DLD1 (cell line): ENCODE results near the gene IL17RE.
"Not testable (repeated sequence)": the region's sequence is repeated elsewhere in the genome, so short reads cannot be mapped to it uniquely, and the experiment has no call there.

ENCODE experiments used
- in situ Hi-C: cut with HindIII; loops from 2 replicates; pipeline ENCODE4 v1.10.0; 2017; ENCODE audit warnings: low sequenced_read_pairs

The IL17RE gene

DNA sequence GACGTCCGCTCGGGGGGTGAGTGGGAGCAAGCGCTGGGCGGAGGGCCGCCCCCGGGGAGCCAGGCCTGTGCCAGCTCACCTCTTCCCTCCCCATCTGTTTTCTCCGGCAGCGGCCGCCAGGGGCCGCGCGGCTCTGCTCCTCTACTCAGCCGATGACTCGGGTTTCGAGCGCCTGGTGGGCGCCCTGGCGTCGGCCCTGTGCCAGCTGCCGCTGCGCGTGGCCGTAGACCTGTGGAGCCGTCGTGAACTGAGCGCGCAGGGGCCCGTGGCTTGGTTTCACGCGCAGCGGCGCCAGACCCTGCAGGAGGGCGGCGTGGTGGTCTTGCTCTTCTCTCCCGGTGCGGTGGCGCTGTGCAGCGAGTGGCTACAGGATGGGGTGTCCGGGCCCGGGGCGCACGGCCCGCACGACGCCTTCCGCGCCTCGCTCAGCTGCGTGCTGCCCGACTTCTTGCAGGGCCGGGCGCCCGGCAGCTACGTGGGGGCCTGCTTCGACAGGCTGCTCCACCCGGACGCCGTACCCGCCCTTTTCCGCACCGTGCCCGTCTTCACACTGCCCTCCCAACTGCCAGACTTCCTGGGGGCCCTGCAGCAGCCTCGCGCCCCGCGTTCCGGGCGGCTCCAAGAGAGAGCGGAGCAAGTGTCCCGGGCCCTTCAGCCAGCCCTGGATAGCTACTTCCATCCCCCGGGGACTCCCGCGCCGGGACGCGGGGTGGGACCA lies 30.4 kb downstream of the IL17RE start:
- in situ Hi-C loops: no loop called here

GRCh38 chr3:9933561-9934234 lies 31.1 kb downstream of the IL17RE start, which contains the start of gene CRELD1:
Gene CRELD1 (plus strand): TSS chr3:9933834. CDS start chr3:9934439, 605 bp downstream.
- in situ Hi-C loops: no loop called here

DNA sequence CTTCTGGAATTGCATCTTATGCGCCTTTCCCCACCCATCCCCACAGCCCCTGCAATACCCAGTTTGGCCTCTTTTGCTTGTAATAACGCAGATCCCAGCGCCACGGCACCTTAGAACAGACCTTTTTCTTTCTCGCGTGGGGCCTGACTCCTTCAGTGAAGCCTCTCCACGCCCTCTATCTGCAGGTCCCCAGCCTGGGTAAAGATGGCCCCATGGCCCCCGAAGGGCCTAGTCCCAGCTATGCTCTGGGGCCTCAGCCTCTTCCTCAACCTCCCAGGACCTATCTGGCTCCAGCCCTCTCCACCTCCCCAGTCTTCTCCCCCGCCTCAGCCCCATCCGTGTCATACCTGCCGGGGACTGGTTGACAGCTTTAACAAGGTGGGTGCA lies 31.6 kb downstream of the IL17RE start:
- in situ Hi-C loops: no loop called here

DNA sequence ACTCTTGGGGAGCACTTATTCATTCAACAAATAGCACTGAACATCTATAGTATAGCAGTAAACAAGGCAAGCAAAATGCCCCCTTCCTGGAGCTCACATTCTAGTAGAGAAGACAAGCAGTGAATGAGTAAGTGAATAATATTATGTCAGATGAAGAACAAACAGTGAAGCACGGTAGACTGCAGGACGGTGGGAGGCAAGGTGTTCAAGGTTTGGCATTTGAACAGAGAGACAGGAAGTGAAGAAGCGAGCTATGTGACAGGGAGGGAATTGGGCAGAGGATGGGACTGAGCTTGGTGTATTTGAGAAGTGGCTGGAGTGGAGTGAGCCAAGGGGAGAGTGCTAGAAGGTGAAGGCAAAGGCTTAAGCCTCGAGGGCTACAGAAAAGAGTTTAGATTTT lies 32.3 kb downstream of the IL17RE start:
- in situ Hi-C loops: no loop called here

- in situ Hi-C loops: no loop called here
Observed at GRCh38 chr3:9935966-9936510, 33.4 kb downstream of the IL17RE start.

DNA sequence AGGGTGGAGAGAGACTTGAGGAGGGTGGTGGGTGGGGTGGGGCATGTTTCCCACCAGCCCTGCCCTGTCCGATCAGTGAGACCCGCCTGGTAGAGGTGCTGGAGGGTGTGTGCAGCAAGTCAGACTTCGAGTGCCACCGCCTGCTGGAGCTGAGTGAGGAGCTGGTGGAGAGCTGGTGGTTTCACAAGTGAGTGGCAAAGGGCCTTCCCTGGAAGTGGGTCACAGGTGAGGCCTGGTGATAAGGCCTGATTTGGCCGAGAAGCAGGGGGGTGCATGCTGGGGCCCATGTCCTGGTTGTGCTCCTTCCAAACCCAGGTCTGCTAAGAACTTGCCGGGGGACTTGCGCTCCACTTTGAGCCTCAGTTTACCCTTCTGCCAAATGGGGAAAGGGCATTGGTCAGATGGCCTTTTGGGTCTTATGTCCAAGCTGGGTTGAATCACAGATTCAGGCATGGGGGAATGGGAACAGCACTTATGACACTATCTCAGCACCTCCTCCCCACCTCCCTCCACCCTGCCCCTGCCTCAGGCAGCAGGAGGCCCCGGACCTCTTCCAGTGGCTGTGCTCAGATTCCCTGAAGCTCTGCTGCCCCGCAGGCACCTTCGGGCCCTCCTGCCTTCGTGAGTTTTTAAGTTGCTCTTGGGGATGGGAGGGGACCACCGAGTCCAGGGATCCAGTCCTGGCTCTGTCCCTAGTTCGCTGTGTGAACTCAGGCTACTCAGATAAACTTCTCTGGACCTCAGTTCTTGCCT lies 35.0 kb downstream of the IL17RE start:
- in situ Hi-C loops: no loop called here

- in situ Hi-C loops: no loop called here
Observed at GRCh38 chr3:9938966-9939365, 36.3 kb downstream of the IL17RE start.

DNA sequence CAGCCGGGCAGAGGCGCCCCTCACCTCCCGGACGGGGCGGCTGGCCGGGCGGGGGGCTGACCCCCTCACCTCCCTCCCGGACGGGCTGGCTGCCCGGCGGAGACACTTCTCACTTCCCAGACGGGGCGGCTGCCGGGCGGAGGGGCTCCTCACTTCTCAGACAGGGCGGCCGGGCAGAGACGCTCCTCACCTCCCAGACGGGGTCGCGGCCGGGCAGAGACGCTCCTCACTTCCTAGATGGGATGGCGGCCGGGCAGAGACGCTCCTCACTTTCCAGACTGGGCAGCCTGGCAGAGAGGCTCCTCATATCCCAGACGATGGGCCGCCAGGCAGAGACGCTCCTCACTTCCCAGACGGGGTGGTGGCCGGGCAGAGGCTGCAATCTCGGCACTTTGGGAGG lies 37.3 kb downstream of the IL17RE start:
- in situ Hi-C loops: not testable (repeated sequence)

DNA sequence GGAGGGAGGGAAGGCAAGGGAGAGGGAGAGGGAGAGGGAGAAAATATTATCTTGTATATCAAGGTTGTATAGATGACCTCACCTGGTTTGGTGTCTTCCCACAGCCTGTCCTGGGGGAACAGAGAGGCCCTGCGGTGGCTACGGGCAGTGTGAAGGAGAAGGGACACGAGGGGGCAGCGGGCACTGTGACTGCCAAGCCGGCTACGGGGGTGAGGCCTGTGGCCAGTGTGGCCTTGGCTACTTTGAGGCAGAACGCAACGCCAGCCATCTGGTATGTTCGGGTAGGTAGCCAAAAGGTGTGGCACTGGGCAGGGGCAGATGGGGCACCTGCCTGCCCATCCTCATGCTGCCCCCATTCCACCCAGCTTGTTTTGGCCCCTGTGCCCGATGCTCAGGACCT lies 38.1 kb downstream of the IL17RE start:
- in situ Hi-C loops: no loop called here

GRCh38 chr3:9942164-9942563 lies 39.5 kb downstream of the IL17RE start:
- in situ Hi-C loops: no loop called here

GRCh38 chr3:9942934-9943690 lies 40.5 kb downstream of the IL17RE start:
- in situ Hi-C loops: no loop called here

DNA sequence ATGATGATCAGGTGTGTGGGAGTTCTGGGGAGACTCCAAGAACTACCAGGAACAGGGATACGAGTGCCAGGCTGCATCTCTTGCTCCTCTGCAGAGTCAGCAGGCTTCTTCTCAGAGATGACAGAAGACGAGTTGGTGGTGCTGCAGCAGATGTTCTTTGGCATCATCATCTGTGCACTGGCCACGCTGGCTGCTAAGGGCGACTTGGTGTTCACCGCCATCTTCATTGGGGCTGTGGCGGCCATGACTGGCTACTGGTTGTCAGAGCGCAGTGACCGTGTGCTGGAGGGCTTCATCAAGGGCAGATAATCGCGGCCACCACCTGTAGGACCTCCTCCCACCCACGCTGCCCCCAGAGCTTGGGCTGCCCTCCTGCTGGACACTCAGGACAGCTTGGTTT lies 41.6 kb downstream of the IL17RE start:
- in situ Hi-C loops: no loop called here

GRCh38 chr3:9945358-9945757 lies 42.7 kb downstream of the IL17RE start:
- in situ Hi-C loops: no loop called here

- in situ Hi-C loops: no loop called here
Observed at GRCh38 chr3:9946112-9947024, 43.7 kb downstream of the IL17RE start.

- in situ Hi-C loops: no loop called here
Observed at GRCh38 chr3:9947025-9947995, 44.7 kb downstream of the IL17RE start.

DNA sequence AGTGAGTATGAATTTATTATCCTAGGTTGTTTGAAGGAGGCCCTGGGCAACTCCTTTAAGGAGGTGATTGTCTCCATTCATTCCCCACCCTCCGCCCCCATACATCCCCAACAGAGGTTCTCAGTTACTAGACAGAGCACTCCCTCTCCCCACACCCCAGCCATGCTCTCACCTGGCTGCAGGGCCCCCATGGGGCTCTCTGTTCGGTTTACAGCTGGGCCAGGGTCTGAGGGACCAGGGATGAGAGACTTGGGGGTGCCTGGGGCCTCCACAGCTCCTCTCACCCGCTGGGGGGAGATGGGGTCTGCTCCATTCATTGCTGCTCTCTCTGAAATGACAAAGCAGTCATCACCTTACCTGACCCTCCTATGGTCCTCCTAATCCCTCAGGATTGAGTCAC lies 45.9 kb downstream of the IL17RE start:
- in situ Hi-C loops: no loop called here

GRCh38 chr3:9949115-9949514 lies 46.5 kb downstream of the IL17RE start:
- in situ Hi-C loops: no loop called here

DNA sequence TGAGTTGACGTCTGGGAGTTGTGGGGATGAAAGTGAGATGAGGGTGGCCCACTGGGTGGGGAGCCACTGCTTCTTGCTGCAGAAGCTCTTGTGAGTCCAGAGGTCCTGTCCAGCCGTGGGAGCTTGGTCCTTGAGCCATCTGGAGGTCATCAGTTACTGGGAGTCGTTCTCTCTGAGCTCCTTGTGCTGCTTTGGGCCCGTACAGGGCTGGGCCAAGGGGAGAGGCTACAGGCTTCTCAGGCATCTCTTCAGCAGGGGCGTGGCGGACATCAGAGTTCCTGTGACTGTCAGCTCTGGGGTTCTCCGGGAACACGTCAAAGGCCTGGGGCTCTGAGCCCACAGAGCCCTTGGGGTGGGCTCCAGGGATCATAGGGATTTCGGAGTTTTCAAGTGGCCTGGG lies 47.0 kb downstream of the IL17RE start:
- in situ Hi-C loops: no loop called here

DNA sequence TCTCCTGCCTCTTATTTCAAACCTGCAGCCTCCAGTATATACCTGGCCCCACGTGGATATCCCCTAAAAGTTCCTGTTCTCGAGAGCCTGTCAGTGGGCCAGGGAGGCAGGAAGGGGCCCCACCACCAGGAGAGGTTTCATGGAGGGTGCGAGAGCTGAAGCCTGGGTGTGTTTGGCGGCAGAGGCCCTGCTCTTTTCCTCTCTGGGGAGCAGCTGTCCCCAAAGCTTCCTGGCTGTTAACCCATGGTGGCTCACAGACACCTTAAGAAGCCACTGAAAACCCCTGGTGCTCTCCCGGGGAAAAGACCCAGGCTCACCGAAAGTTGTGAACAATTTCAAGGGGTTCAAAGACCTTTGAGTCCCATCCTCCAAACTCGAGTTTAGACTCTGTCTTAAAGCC lies 48.5 kb downstream of the IL17RE start:
- in situ Hi-C loops: no loop called here
